HL-60/S4 treated with retinoic acid at 250 ng/mL for 4 days and 3 days (cell line): Measurements from ENCODE around the gene MRPL24.

Experiments used
- in situ Hi-C: fragments of 300-500 bp; cut with MboI; formaldehyde crosslinking; loops from 2 replicates; pipeline ENCODE4 v1.7.0; 2022; ENCODE audit warnings: low sequenced_read_pairs

Gene MRPL24

DNA sequence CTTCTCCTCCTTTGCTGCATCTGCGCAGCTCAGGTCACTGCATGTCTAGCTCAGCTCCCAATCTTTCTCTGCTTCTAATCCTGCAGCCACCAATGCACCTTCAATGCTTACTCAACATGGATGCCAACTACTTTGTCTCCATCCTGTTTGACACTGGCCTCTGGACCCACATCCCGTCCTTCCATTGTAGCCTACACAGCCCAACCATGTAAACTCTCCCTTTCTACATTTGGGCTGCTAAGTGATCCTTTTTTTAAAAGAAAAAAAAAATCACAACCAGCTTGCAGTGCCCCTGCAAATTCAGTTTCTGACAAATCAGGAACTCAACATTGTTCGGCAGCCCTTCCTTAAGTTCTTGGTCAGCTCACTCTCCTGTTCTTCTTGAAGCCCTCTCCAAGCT, 26.1 kb downstream of the MRPL24 start:
- in situ Hi-C loops = loop anchor here (25.0 kb wide), 1 partner anchor 172 kb away; the partner anchor contains the start of gene PEAR1

- in situ Hi-C loops = loop anchor here (25.0 kb wide), 1 partner anchor 175 kb away; the partner anchor contains the start of gene PEAR1
These were observed 28.3 kb downstream of the MRPL24 start for GRCh38 chr1:156712626-156713025.

DNA sequence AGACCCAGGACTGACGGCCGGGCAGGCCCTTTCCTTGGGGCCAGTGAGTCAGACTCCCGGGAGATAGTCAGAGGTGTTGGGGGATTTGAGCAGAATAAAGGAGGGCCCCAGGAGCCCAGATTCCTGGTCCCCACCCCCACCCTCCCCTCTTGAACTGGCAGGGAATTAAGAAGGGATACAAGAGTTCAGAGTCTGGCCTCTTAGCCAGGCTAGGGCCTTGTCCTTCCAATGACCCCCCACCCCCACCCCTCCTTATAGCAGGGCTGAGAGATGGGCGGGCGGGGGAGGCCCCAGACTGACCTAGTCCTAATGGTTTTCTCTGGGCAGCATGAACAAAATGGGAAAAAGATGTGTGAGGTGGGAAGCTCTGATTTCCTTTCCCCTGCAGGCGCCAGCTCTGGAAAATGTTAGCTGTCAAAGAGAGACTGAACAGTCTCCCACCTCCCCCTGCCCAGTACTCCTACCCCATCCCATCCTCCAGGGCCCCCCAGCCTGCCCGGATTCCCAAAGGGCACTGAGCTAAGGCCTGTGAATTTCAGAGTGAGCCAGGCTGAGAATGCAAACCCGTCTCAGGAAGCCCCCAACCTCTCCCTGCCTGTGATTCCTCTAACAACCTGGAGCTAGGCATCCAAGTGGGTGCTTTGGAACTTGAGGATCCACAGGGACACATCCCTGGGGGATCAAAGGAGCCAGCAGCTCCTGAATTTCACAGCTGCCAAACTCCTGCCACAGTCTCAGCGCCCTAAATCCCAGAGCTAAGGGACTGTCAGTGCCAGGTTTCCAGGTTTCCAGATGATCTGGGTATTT, 29.7 kb downstream of the MRPL24 start:
- in situ Hi-C loops = loop anchor here (25.0 kb wide), 1 partner anchor 176 kb away; the partner anchor contains the start of gene PEAR1

- in situ Hi-C loops = loop anchor here (25.0 kb wide), 1 partner anchor 177 kb away; the partner anchor contains the start of gene PEAR1
These were observed 31.0 kb downstream of the MRPL24 start for GRCh38 chr1:156709757-156710489.

DNA sequence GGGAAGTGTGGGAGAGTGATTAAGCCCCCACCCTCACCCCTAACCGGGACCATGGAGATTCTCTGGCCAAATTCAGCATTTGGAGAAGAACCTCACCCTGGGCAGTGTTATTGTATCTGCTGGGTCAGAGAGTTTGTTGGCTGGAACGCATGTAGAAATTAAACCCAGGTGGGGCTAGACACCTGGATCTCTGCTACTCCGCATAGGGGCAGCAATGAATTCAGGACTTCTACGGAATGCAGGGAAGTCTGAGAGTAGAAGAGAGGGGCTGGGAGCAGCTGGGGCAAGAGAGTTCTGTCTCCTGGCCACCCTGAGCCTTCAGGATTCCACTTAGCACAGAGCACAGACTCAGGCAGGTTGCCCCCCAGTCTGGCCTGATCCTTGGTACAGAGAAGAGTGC, 31.9 kb downstream of the MRPL24 start:
- in situ Hi-C loops = loop anchor here (25.0 kb wide), 1 partner anchor 178 kb away; the partner anchor contains the start of gene PEAR1

GRCh38 chr1:156708218-156708661, 32.6 kb downstream of the MRPL24 start:
- in situ Hi-C loops = loop anchor here (25.0 kb wide), 1 partner anchor 179 kb away; the partner anchor contains the start of gene PEAR1

- in situ Hi-C loops = loop anchor here (25.0 kb wide), 1 partner anchor 180 kb away; the partner anchor contains the start of gene PEAR1
These were observed 33.3 kb downstream of the MRPL24 start for GRCh38 chr1:156707417-156708217.

GRCh38 chr1:156706657-156707416, 34.1 kb downstream of the MRPL24 start:
- in situ Hi-C loops = loop anchor here (25.0 kb wide), 1 partner anchor 180 kb away; the partner anchor contains the start of gene PEAR1

DNA sequence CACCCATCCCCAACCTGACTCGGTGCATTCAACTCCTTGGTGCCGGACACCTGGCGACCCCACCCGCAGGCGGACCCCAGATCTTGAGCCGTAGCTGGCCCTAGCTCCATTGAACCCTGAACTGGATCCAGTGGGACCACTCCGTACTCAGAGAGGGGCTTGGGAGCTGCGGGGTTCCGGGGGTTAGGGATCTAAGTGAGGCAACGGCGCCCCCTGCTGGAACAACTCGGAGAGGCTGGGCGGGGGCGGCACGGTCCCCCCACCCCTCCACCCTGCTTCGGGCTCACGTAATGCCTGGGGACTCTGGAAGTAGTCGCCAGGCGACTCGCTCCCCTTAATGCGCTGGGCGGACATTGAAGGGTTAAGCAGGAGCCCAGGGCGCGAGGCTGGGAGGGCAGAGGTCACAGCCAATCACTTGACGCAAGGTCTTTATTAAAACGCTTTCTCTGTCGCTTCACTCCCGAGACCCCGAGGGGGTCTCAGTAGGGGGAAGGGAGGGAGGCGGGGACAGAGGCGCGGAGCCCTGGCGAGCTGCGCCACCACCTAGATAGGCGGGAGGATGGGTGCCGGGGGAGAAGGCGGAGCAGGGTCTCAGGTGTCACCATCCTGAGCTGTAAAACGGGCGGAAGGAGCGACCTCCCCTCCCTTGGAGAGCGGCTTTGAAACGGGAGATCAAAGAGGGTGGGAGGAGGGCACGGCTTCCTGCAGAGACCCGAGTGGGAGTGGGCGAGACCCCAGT, 34.8 kb downstream of the MRPL24 start:
- in situ Hi-C loops = loop anchor here (25.0 kb wide), 1 partner anchor 181 kb away; the partner anchor contains the start of gene PEAR1

DNA sequence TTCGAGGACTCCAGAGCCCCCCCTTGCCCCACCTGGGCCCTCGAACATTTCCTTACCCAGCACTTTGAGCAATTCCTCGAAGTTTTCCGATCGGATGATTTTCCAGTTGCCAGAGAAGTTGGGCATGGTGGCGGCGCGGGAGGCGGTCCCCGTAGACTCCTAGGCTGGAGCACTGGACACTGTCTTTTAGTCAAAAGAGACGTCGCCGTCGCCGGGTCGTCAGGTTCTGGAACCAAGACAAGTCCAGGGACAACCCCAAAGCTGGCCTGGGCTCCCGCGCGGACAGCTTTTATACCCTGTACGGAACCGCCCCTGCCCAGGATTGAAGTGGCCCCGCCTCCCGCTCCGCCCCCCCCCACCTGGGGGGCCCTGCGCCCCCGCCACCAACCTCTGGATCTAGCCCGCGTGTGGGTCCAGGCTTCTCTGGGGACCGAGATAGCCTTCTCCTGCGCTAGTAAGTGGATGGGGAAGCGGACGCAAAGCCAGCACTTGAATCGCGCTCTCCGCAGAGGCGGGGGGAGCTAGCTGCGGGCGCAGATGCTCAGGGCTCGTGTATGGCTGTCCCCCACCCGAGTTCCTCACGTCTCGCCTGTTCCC, 35.5 kb downstream of the MRPL24 start, which contains the start of gene CRABP2:
CRABP2 (minus strand) TSS at position 263 of the 597 bp plus-strand sequence; CDS start at position 126, 137 bp downstream.
- in situ Hi-C loops = loop anchor here (25.0 kb wide), 1 partner anchor 182 kb away; the partner anchor contains the start of gene PEAR1

DNA sequence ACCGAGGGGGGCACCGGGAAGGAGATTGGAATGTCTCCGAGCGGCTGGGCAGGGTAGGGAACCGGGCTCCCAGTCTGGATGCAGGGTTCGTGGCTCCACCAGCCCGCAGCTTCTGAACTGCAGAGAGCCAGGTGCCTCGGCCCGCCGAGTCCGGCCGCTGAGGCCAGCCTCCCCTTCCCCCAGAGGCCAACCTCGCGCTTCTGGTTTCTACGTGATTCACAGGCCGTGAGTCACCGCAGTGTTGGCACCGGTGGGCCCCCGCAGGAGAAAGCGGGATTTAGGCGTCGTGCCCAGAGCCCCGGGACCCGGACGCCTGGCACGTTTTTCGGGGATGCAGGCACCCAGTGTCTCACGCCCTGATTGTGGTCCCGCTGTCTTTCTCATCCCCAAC, 36.0 kb downstream of the MRPL24 start:
- in situ Hi-C loops = loop anchor here (25.0 kb wide), 1 partner anchor 182 kb away; the partner anchor contains the start of gene PEAR1

- in situ Hi-C loops = loop anchor here (25.0 kb wide), 1 partner anchor 183 kb away; the partner anchor contains the start of gene PEAR1
These were observed 36.6 kb downstream of the MRPL24 start for GRCh38 chr1:156704166-156704711.

GRCh38 chr1:156703741-156704140, 37.1 kb downstream of the MRPL24 start:
- in situ Hi-C loops = loop anchor here (25.0 kb wide), 1 partner anchor 184 kb away; the partner anchor contains the start of gene PEAR1

- in situ Hi-C loops = loop anchor here (25.0 kb wide), 1 partner anchor 184 kb away; the partner anchor contains the start of gene PEAR1
These were observed 37.6 kb downstream of the MRPL24 start for GRCh38 chr1:156703336-156703735.

- in situ Hi-C loops = loop anchor here (25.0 kb wide), 1 partner anchor 186 kb away; the partner anchor contains the start of gene PEAR1
These were observed 40.0 kb downstream of the MRPL24 start for GRCh38 chr1:156700736-156701531.

DNA sequence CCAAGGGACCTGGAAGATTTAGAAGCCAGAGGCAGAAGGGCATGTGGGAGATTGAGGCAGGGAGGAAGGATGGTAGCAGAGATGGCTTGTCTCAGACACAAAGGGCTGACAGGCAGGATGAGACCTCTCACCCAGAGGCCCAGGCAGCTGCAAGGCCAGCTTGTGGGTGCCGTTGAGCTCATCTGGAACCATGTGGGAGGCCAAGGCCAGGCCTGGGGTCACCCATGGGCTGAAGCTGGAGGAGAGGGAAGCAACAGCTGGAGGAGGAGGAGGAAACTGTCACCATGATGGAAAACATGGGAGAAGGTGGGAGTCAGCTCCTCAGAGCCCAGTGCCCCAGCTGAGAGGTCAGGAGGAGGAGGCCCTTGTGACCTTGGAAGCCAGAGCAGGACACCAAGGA, 41.9 kb downstream of the MRPL24 start:
- in situ Hi-C loops = no loop called here

DNA sequence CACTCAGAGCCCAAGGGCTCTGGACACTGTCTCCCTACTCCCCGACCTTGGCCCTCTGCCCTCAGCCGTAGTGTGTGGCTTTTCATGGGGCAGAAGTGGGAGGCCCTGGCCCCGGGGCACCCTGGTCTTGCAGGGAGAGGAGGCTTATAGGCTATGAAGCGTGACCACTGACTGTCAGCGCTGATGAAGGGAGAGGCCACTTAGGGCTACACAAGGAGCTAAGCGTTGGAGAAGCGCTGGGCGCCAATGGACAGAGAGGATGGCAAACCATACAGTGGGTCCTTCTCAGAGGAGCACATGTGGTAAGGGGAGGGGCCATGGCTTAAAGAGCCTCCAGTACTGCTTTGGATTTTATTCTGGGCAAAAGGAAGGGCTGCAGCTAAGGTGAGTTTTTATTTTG, 43.4 kb downstream of the MRPL24 start:
- in situ Hi-C loops = no loop called here
